ENCODE results near the gene SLC44A3.

DNA sequence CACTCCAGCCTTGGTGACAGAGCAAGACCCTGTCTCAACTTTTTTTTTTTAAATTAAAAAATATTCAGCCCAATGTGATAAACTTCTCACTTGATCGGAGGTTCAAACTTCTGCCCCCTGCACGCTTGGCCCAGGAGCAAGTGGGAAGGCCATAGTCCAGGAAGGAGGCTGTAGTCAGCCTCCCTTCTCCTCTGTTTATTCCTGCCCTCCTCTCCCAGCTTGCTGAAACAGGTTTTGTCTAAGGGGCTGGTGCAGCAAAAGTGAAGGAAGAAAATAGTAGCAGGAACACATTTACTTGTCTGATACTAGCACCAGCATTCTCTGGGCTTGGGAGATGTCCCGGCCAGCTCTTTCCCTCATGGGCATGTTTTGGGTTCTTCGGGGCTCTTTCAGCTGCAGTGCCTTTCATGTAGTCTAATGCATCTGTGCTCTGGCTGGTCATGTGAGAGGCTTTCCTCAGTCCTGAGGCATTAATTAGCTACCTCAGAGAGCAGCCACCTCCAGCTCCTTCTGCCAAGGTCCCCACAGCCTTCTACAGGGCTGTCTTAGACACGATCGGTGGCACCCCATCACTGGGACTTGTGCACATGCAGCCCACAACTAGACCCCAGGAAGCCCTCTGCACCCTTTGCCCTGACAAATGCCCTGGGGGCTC lies 12.9 kb downstream of the SLC44A3 start:
- no peak for TF ChIP-seq CTCF (IDR thresholded peaks at IDR 0.05)
- TF ChIP-seq POLR2A (IDR thresholded peaks at IDR 0.05), result no peak
- TF ChIP-seq POLR2AphosphoS5 (IDR thresholded peaks at IDR 0.05), result no peak
